Measurements from ENCODE around the gene ADGRB3. TPM values are rescaled to one million over a fixed set of nuclear protein-coding genes. Genes with fewer than 3 reads are reported as not detected.

ADGRB3 gene
- total and polyA plus RNA-seq, 2 experiments from 2014 or later: not detected

GRCh38 chr6:69181964-69182363 is 546.9 kb downstream of the ADGRB3 start:
- Histone ChIP-seq H3K79me2 (ENCODE audit: insufficient read depth) (no peaks in the 10 kb centered on the region), H3K27ac (no peak overlapping the region), H3K4me3 (no peak overlapping the region), H3K9ac (no peak overlapping the region), H3K4me2 (ENCODE audit: unreplicated experiment) (no peak overlapping the region), H3K9me2 (ENCODE audit: insufficient read depth) (no peaks in the 10 kb centered on the region), H3K9me3 (ENCODE audit: low read depth) (no peaks in the 10 kb centered on the region), H3K36me3 (ENCODE audit: low read depth) (no peaks in the 10 kb centered on the region), H3K4me1 (ENCODE audit: insufficient read depth) (no peaks in the 10 kb centered on the region), H2AFZ (no peak overlapping the region), H3F3A (ENCODE audit: insufficient read depth) (no peaks in the 10 kb centered on the region), H3K27me3 (replicated peaks; ENCODE audit: insufficient read depth) (no peaks in the 10 kb centered on the region), H4K20me1 (ENCODE audit: insufficient read depth) (no peaks in the 10 kb centered on the region)
- WGBS, 2 experiments (ENCODE audit: low coverage in 1 of 2, low lambda C conversion rate in 2 of 2, missing lambda C conversion rate in 2 of 2): 19 to 26% methylated on average over 3 of the region's 3 CpGs
- TF ChIP-seq EZH2phosphoT487 (IDR thresholded peaks at IDR 0.05; ENCODE audit: insufficient read depth, low read depth) (no peak), EZH2 (IDR thresholded peaks at IDR 0.05; ENCODE audit: insufficient read depth, poor library complexity, severe bottlenecking) (no peak)
- DNase-seq: no peak
- in situ Hi-C loops (cut with MboI): no loop called here

GRCh38 chr6:69185276-69185675 is 550.2 kb downstream of the ADGRB3 start:
- H3K36me3 ChIP-seq (ENCODE audit: low read depth): no peaks in the 10 kb centered on the region
- H3F3A ChIP-seq (ENCODE audit: insufficient read depth): no peaks in the 10 kb centered on the region
- H3K4me3 ChIP-seq: no peak overlapping the region
- DNase-seq: no peak
- 16 to 22% methylated on average over 3 of the region's 3 CpGs for WGBS, 2 experiments (ENCODE audit: low coverage in 1 of 2, low lambda C conversion rate in 2 of 2, missing lambda C conversion rate in 2 of 2)
- no peaks in the 10 kb centered on the region for H3K79me2 ChIP-seq (ENCODE audit: insufficient read depth)
- no peaks in the 10 kb centered on the region for H3K9me2 ChIP-seq (ENCODE audit: insufficient read depth)
- in situ Hi-C loops (cut with MboI): no loop called here
- no peak overlapping the region for H3K9ac ChIP-seq
- H4K20me1 ChIP-seq (ENCODE audit: insufficient read depth): no peaks in the 10 kb centered on the region
- no peak overlapping the region for H2AFZ ChIP-seq
- H3K4me1 ChIP-seq (ENCODE audit: insufficient read depth): no peaks in the 10 kb centered on the region
- H3K9me3 ChIP-seq (ENCODE audit: low read depth): no peaks in the 10 kb centered on the region
- no peaks in the 10 kb centered on the region for H3K27me3 ChIP-seq (replicated peaks; ENCODE audit: insufficient read depth)
- H3K27ac ChIP-seq: no peak overlapping the region
- no peak overlapping the region for H3K4me2 ChIP-seq (ENCODE audit: unreplicated experiment)
- TF ChIP-seq EZH2phosphoT487 (IDR thresholded peaks at IDR 0.05; ENCODE audit: insufficient read depth, low read depth): no peak
- TF ChIP-seq EZH2 (IDR thresholded peaks at IDR 0.05; ENCODE audit: insufficient read depth, poor library complexity, severe bottlenecking): no peak

- no peak for DNase-seq
- TF ChIP-seq EZH2 (IDR thresholded peaks at IDR 0.05; ENCODE audit: insufficient read depth, poor library complexity, severe bottlenecking) (no peak), EZH2phosphoT487 (IDR thresholded peaks at IDR 0.05; ENCODE audit: insufficient read depth, low read depth) (no peak)
- Histone ChIP-seq H2AFZ (no peak overlapping the region), H3K36me3 (ENCODE audit: low read depth) (no peaks in the 10 kb centered on the region), H3K9me2 (ENCODE audit: insufficient read depth) (no peaks in the 10 kb centered on the region), H3K9me3 (ENCODE audit: low read depth) (no peaks in the 10 kb centered on the region), H3K4me3 (no peak overlapping the region), H3K9ac (no peak overlapping the region), H3K4me1 (ENCODE audit: insufficient read depth) (no peaks in the 10 kb centered on the region), H3F3A (ENCODE audit: insufficient read depth) (no peaks in the 10 kb centered on the region), H3K27ac (no peak overlapping the region), H4K20me1 (ENCODE audit: insufficient read depth) (no peaks in the 10 kb centered on the region), H3K79me2 (ENCODE audit: insufficient read depth) (no peaks in the 10 kb centered on the region), H3K27me3 (replicated peaks; ENCODE audit: insufficient read depth) (no peaks in the 10 kb centered on the region), H3K4me2 (ENCODE audit: unreplicated experiment) (no peak overlapping the region)
- 7 to 17% methylated on average over 2 of the region's 2 CpGs for WGBS, 2 experiments (ENCODE audit: low coverage in 1 of 2, low lambda C conversion rate in 2 of 2, missing lambda C conversion rate in 2 of 2)
- in situ Hi-C loops (cut with MboI): no loop called here
Measured at GRCh38 chr6:69202768-69203167, 567.7 kb downstream of the ADGRB3 start.

- no peak overlapping the region for H3K4me3 ChIP-seq
- no peaks in the 10 kb centered on the region for H3K36me3 ChIP-seq (ENCODE audit: low read depth)
- no peaks in the 10 kb centered on the region for H3K79me2 ChIP-seq (ENCODE audit: insufficient read depth)
- no peaks in the 10 kb centered on the region for H3K27me3 ChIP-seq (replicated peaks; ENCODE audit: insufficient read depth)
- H3K27ac ChIP-seq: no peak overlapping the region
- no peak overlapping the region for H3K9ac ChIP-seq
- TF ChIP-seq EZH2phosphoT487 (IDR thresholded peaks at IDR 0.05; ENCODE audit: insufficient read depth, low read depth) (no peak), EZH2 (IDR thresholded peaks at IDR 0.05; ENCODE audit: insufficient read depth, poor library complexity, severe bottlenecking) (no peak)
- WGBS, 2 experiments (ENCODE audit: low coverage in 1 of 2, low lambda C conversion rate in 2 of 2, missing lambda C conversion rate in 2 of 2): 12 to 24% methylated on average over 1 of the region's 1 CpG
- no peak overlapping the region for H2AFZ ChIP-seq
- H4K20me1 ChIP-seq (ENCODE audit: insufficient read depth): no peaks in the 10 kb centered on the region
- in situ Hi-C loops (cut with MboI): no loop called here
- no peak overlapping the region for H3K4me2 ChIP-seq (ENCODE audit: unreplicated experiment)
- no peak for DNase-seq
- no peaks in the 10 kb centered on the region for H3F3A ChIP-seq (ENCODE audit: insufficient read depth)
- H3K9me2 ChIP-seq (ENCODE audit: insufficient read depth): no peaks in the 10 kb centered on the region
- no peaks in the 10 kb centered on the region for H3K4me1 ChIP-seq (ENCODE audit: insufficient read depth)
- H3K9me3 ChIP-seq (ENCODE audit: low read depth): no peaks in the 10 kb centered on the region
Measured at GRCh38 chr6:69216127-69216526, 581.0 kb downstream of the ADGRB3 start.

GRCh38 chr6:69217343-69217742 is 582.3 kb downstream of the ADGRB3 start:
- TF ChIP-seq EZH2 (IDR thresholded peaks at IDR 0.05; ENCODE audit: insufficient read depth, poor library complexity, severe bottlenecking): no peak
- no peak for TF ChIP-seq EZH2phosphoT487 (IDR thresholded peaks at IDR 0.05; ENCODE audit: insufficient read depth, low read depth)
- H2AFZ ChIP-seq: no peak overlapping the region
- H4K20me1 ChIP-seq (ENCODE audit: insufficient read depth): no peaks in the 10 kb centered on the region
- DNase-seq: no peak
- no peak overlapping the region for H3K27ac ChIP-seq
- no peaks in the 10 kb centered on the region for H3F3A ChIP-seq (ENCODE audit: insufficient read depth)
- no peaks in the 10 kb centered on the region for H3K36me3 ChIP-seq (ENCODE audit: low read depth)
- in situ Hi-C loops (cut with MboI): no loop called here
- no peaks in the 10 kb centered on the region for H3K9me2 ChIP-seq (ENCODE audit: insufficient read depth)
- no peaks in the 10 kb centered on the region for H3K9me3 ChIP-seq (ENCODE audit: low read depth)
- no peaks in the 10 kb centered on the region for H3K4me1 ChIP-seq (ENCODE audit: insufficient read depth)
- H3K9ac ChIP-seq: no peak overlapping the region
- no peaks in the 10 kb centered on the region for H3K79me2 ChIP-seq (ENCODE audit: insufficient read depth)
- no peak overlapping the region for H3K4me2 ChIP-seq (ENCODE audit: unreplicated experiment)
- WGBS, 2 experiments (ENCODE audit: low coverage in 1 of 2, low lambda C conversion rate in 2 of 2, missing lambda C conversion rate in 2 of 2): 0 to 3% methylated on average over 2 of the region's 2 CpGs
- no peaks in the 10 kb centered on the region for H3K27me3 ChIP-seq (replicated peaks; ENCODE audit: insufficient read depth)
- H3K4me3 ChIP-seq: no peak overlapping the region
